Right atrium auricular region (tissue), 2 donors: ENCODE results near the gene EGFL7. TPM values are rescaled to one million over a fixed set of nuclear protein-coding genes. Genes with fewer than 3 reads are reported as not detected.

Source experiments
- DNase-seq: peaks from one replicate; pipeline ENCODE4 v3.0.0-alpha.2; 2019; ENCODE audit warnings: low spot score
- H3K27ac ChIP-seq, 2 donors: fragments of 200-600 bp; sonication (generic); 1 replicate in 1 of 2; 2 replicates in 1 of 2; pipeline ENCODE4 v1.5.1; 2016 to 2019
- H3K27me3 ChIP-seq, 2 donors: fragments of 200-600 bp; sonication (generic); one replicate each; pipeline versions ENCODE4 v1.5.1 to v1.6.0; 2017 to 2019
- H3K36me3 ChIP-seq: fragments of 200-600 bp; sonication (generic); one replicate; pipeline ENCODE4 v1.5.1; 2016
- H3K4me1 ChIP-seq, 2 donors: fragments of 200-600 bp; sonication (generic); one replicate each; pipeline versions ENCODE4 v1.5.1 to v1.6.0; 2017 to 2019
- H3K4me3 ChIP-seq, 2 donors: fragments of 200-600 bp; sonication (generic); 1 replicate in 1 of 2; 2 replicates in 1 of 2; pipeline ENCODE4 v1.5.1; 2017 to 2019; ENCODE audit warnings: mild to moderate bottlenecking in 1 of 2, moderate library complexity in 1 of 2
- H3K9me3 ChIP-seq, 2 donors: fragments of 200-600 bp; sonication (generic); one replicate each; pipeline ENCODE4 v1.5.1; 2019
- CTCF ChIP-seq, 2 donors: fragments of 200-600 bp; sonication (generic); IDR thresholded peaks; one replicate each; pipeline ENCODE4 v1.5.1; 2019; ENCODE audit warnings: antibody characterized with exemption in 2 of 2
- total RNA-seq, 2 donors: library from RNA; depleted of rRNA; stranded (reverse); fragments of >200 nt; gene quantifications; one replicate each; pipeline ENCODE4 v1.1.0, GENCODE V29; 2016

EGFL7 gene
- total RNA-seq, 2 donors from 2014 or later, result 114 to 120 TPM

GRCh38 chr9:136627703-136628102 is 35.0 kb upstream of the EGFL7 start:
- no peaks in the 10 kb centered on the region for H3K27me3 ChIP-seq
- H3K36me3 ChIP-seq, result no peaks in the 10 kb centered on the region
- H3K4me1 ChIP-seq, result peaks cover 0 to 55% of the 10 kb centered on the region in 2 donors
- no peak overlapping the region for H3K27ac ChIP-seq
- DNase-seq, result no peak
- H3K9me3 ChIP-seq, result no peaks in the 10 kb centered on the region
- H3K4me3 ChIP-seq, result no peak overlapping the region
- no peak for TF ChIP-seq CTCF (IDR thresholded peaks at IDR 0.05)

- TF ChIP-seq CTCF (IDR thresholded peaks at IDR 0.05), result no peak
- peaks cover 0 to 55% of the 10 kb centered on the region in 2 donors for H3K4me1 ChIP-seq
These were observed 34.4 kb upstream of the EGFL7 start for GRCh38 chr9:136628268-136628667.

GRCh38 chr9:136629001-136629878 is 33.5 kb upstream of the EGFL7 start:
- Histone ChIP-seq H3K4me3 (no peak overlapping the region), H3K27me3 (no peaks in the 10 kb centered on the region), H3K4me1 (peaks cover 0 to 46% of the 10 kb centered on the region in 2 donors), H3K9me3 (no peaks in the 10 kb centered on the region), H3K36me3 (no peaks in the 10 kb centered on the region), H3K27ac (no peak overlapping the region)
- DNase-seq, result no peak
- no peak for TF ChIP-seq CTCF (IDR thresholded peaks at IDR 0.05)

More at GRCh38 chr9:136628268-136628667, 34.4 kb upstream of the EGFL7 start:
- H3K36me3 ChIP-seq, result no peaks in the 10 kb centered on the region
- DNase-seq, result no peak
- H3K9me3 ChIP-seq, result no peaks in the 10 kb centered on the region
- H3K27ac ChIP-seq, result no peak overlapping the region
- no peak overlapping the region for H3K4me3 ChIP-seq
- no peaks in the 10 kb centered on the region for H3K27me3 ChIP-seq

GRCh38 chr9:136629879-136630661 is 32.6 kb upstream of the EGFL7 start:
- no peaks in the 10 kb centered on the region for H3K9me3 ChIP-seq
- H3K27me3 ChIP-seq, result no peaks in the 10 kb centered on the region
- no peak overlapping the region for H3K27ac ChIP-seq
- H3K4me3 ChIP-seq, result no peak overlapping the region
- no peak for DNase-seq
- TF ChIP-seq CTCF (IDR thresholded peaks at IDR 0.05), result peak; percentile 11 to 69
- H3K4me1 ChIP-seq, result peaks cover 0 to 38% of the 10 kb centered on the region in 2 donors
- H3K36me3 ChIP-seq, result no peaks in the 10 kb centered on the region

- no peak for DNase-seq
- no peak for TF ChIP-seq CTCF (IDR thresholded peaks at IDR 0.05)
- no peaks in the 10 kb centered on the region for H3K27me3 ChIP-seq
- no peaks in the 10 kb centered on the region for H3K36me3 ChIP-seq
- H3K4me1 ChIP-seq, result peaks cover 0 to 32% of the 10 kb centered on the region in 2 donors
- no peak overlapping the region for H3K4me3 ChIP-seq
- H3K9me3 ChIP-seq, result no peaks in the 10 kb centered on the region
- no peak overlapping the region for H3K27ac ChIP-seq
These were observed 32.1 kb upstream of the EGFL7 start for GRCh38 chr9:136630662-136630992.
